WTC11 (cell line): Measurements from ENCODE around the gene SLC46A1. TPM values are rescaled to one million over a fixed set of nuclear protein-coding genes. Genes with fewer than 3 reads are reported as not detected.

Source experiments
- ATAC-seq: fragments of 200-7000 bp; cut with Tn5 transposase; 2 replicates; pipeline ENCODE4 v1.10.0; 2021; ENCODE audit warnings: mild to moderate bottlenecking, moderate library complexity
- CTCF ChIA-PET: fragments of 300-600 bp; sonication (Branson Sonifier 250); formaldehyde crosslinking; loops from one replicate; lab custom pipeline; 2021; ENCODE audit warnings: antibody characterized with exemption; lab: Charles Lee
- POLR2A ChIA-PET: fragments of 350-600 bp; sonication (Branson Sonifier 250); formaldehyde crosslinking; loops from one replicate; lab custom pipeline; 2021; ENCODE audit warnings: antibody characterized with exemption; lab: Charles Lee
- DNase-seq: peaks from one replicate; pipeline ENCODE4 v3.0.0; 2021; ENCODE audit warnings: low spot score
- H3K27ac Mint-ChIP-seq: 2 replicates; pipeline ENCODE4 v1.8.0; 2021; ENCODE audit warnings: mixed read lengths
- H3K27me3 Mint-ChIP-seq: 2 replicates; pipeline ENCODE4 v1.8.0; 2021; ENCODE audit warnings: low read depth, mild to moderate bottlenecking, moderate library complexity, mixed read lengths
- H3K36me3 Mint-ChIP-seq: 2 replicates; pipeline ENCODE4 v1.8.0; 2021; ENCODE audit warnings: mixed read lengths
- H3K4me1 Mint-ChIP-seq: 2 replicates; pipeline ENCODE4 v1.8.0; 2022; ENCODE audit warnings: mixed read lengths
- H3K4me3 Mint-ChIP-seq: 2 replicates; pipeline ENCODE4 v1.8.0; 2021; ENCODE audit warnings: mild to moderate bottlenecking, moderate library complexity, mixed read lengths
- H3K9me3 Mint-ChIP-seq: 2 replicates; pipeline ENCODE4 v1.8.0; 2021; ENCODE audit warnings: mixed read lengths
- ATF1 ChIP-seq: sonication (generic); formaldehyde crosslinking; IDR thresholded peaks from 2 replicates; pipeline ENCODE4 v1.8.1; 2023; ENCODE audit warnings: mild to moderate bottlenecking, moderate library complexity, missing genetic modification reagents
- EMX1 ChIP-seq: fragments of 250-450 bp; sonication (Bioruptor Pico); IDR thresholded peaks from 2 replicates; pipeline ENCODE4 v1.8.0; 2021; ENCODE audit warnings: mild to moderate bottlenecking
- ETV6 ChIP-seq: sonication (generic); formaldehyde crosslinking; IDR thresholded peaks from 2 replicates; pipeline ENCODE4 v1.8.1; 2022; ENCODE audit warnings: mild to moderate bottlenecking, missing genetic modification reagents
- GABPB1 ChIP-seq: sonication (generic); formaldehyde crosslinking; IDR thresholded peaks from 2 replicates; pipeline ENCODE4 v1.8.1; 2023; ENCODE audit warnings: mild to moderate bottlenecking, missing genetic modification reagents
- GRHL2 ChIP-seq: fragments of 250-450 bp; sonication (Bioruptor Pico); IDR thresholded peaks from 2 replicates; pipeline ENCODE4 v1.8.0; 2022; ENCODE audit warnings: mild to moderate bottlenecking, moderate library complexity; ENCODE audit not compliant: insufficient replicate concordance, severe bottlenecking
- IRF2 ChIP-seq: sonication (generic); formaldehyde crosslinking; IDR thresholded peaks from 2 replicates; pipeline ENCODE4 v1.8.0; 2022; ENCODE audit warnings: low read depth, missing genetic modification reagents, borderline replicate concordance
- MXD4 ChIP-seq: fragments of 250-450 bp; sonication (Bioruptor Pico); IDR thresholded peaks from 2 replicates; pipeline ENCODE4 v1.8.0; 2021; ENCODE audit warnings: mild to moderate bottlenecking, moderate library complexity, borderline replicate concordance
- NFATC4 ChIP-seq: fragments of 250-450 bp; sonication (Bioruptor Pico); IDR thresholded peaks from 2 replicates; pipeline ENCODE4 v1.9.0; 2021; ENCODE audit warnings: mild to moderate bottlenecking
- NFE2L1 ChIP-seq: sonication (generic); formaldehyde crosslinking; IDR thresholded peaks from 2 replicates; pipeline ENCODE4 v1.8.1; 2023; ENCODE audit warnings: missing genetic modification reagents
- SMAD3 ChIP-seq: sonication (generic); formaldehyde crosslinking; IDR thresholded peaks from 2 replicates; pipeline ENCODE4 v1.8.0; 2022; ENCODE audit warnings: missing genetic modification reagents, mild to moderate bottlenecking, borderline replicate concordance
- SMAD4 ChIP-seq: sonication (generic); formaldehyde crosslinking; IDR thresholded peaks from 2 replicates; pipeline ENCODE4 v1.8.0; 2022; ENCODE audit warnings: mild to moderate bottlenecking, missing genetic modification reagents
- ZNF317 ChIP-seq: sonication (generic); formaldehyde crosslinking; IDR thresholded peaks from 2 replicates; pipeline ENCODE4 v1.8.1; 2023; ENCODE audit warnings: low read depth, mild to moderate bottlenecking, moderate library complexity, missing genetic modification reagents, borderline replicate concordance
- total RNA-seq: library from RNA; stranded (reverse); gene quantifications from 3 replicates; pipeline ENCODE4 v1.2.3, GENCODE V29; 2021
- TF ChIP-seq, protein P1 (sequence below): fragments of 250-450 bp; sonication (Bioruptor Pico); IDR thresholded peaks from 2 replicates; pipeline ENCODE4 v2.1.2; 2022; ENCODE audit warnings: mild to moderate bottlenecking, moderate library complexity
- TF ChIP-seq, protein P2 (sequence below): sonication (generic); formaldehyde crosslinking; IDR thresholded peaks from 2 replicates; pipeline ENCODE4 v1.8.0; 2022; ENCODE audit warnings: missing genetic modification reagents
- TF ChIP-seq, protein P3 (sequence below): sonication (generic); formaldehyde crosslinking; IDR thresholded peaks from 2 replicates; pipeline ENCODE4 v1.8.0; 2022; ENCODE audit warnings: mild to moderate bottlenecking, missing genetic modification reagents
- TF ChIP-seq, protein P4 (sequence below): sonication (generic); formaldehyde crosslinking; IDR thresholded peaks from 2 replicates; pipeline ENCODE4 v1.8.1; 2023; ENCODE audit warnings: mild to moderate bottlenecking, missing genetic modification reagents, moderate library complexity

SLC46A1 gene
- total RNA-seq, 1 experiment from 2014 or later = 6.7 TPM

DNA sequence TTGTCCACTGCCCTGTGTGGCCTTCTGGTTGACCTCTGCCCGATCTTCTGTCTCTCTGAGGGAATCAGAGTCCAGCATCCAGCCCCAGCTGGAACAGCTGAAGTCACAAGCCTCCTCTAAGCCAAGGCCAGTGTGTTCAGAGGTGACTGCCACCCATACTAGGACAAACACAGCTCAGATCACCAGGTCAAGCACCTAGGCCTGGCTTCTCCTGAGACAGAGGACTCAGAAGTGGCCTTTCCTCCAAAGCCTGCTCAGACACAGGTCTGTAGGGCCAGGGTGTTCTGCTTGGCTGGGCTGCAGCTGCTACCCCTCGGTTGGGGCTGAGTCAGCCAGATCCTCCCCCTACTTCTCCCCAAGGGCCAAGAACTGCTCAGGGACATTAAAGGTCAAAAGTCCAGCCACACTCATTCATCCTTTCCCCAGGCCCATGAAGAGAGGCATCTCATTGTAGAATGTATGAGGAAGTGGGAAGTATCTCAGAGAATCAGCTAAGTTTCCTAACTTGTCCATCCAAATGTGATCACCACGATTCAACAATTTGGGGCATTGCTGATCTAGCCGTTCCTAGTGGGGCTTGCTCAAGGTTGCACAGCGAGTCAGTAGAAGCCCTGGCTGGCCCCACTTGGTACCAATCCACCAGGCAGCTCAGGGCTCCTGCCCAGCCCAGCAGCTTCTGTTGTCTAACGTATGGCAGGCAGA is 7.6 kb downstream of the SLC46A1 start (continued):
- TF ChIP-seq ETV6 (CRISPR knock-in tag) = no peak
- TF ChIP-seq SMAD3 (CRISPR knock-in tag) = no peak
- TF ChIP-seq, all 79 proteins: peak for 0

DNA sequence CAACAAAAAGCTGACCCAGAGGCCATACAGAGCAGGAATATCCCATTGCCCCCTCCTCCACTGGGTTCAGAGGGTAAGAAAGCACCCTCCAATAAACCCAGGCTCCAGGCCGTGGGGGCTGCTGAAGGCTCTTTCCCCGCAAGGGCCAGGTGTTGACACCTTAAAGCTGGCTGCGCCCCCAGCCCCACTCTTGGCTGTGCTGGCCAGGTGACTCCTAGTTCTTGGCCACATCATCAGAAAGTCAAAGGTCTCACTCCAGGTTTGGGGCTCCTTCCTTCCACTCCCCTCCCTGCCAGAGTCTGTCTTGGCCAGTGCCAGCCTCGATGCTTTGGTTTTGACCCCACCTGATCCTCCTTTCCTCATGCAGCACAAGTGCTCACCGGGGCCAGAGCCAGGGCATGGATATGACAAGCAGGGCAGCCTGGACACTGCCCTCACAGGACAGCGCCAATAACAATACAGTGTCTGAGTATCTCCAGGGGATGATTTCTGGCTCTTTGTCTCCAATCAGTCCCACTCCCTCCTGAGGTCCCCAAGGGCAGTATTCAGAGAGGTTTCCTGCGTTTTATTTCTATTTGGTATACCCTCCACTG is 8.2 kb downstream of the SLC46A1 start:
- POLR2A ChIA-PET = no interaction called here
- no peak for ATAC-seq
- H3K9me3 Mint-ChIP-seq = no peaks in the 10 kb centered on the region

DNA sequence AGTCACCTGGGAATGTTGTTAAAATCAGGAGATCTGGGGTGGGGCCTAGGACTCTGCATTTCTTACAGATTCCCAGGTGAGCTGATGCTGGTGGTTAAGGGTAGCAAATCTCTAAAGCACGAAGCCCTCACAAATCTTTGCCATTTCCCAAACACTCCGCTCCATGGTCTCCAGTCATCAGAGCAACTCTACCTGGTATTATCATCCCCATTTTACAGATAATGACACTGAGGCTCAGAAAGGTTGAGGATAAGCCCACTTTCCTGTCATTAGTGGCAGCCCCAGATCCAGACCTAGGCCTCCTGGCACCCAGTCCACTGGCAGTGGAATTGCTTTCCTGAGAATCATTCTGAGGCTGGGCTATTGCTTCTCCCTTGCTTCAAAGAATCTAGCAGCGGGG is 8.7 kb downstream of the SLC46A1 start:
- DNase-seq = no peak
- ATAC-seq = no peak
- 0 out of 2 replicates have a peak, but pooled peaks cover 3% of the 10 kb centered on the region for H3K36me3 Mint-ChIP-seq
- POLR2A ChIA-PET = interaction anchor here (0.6 kb wide), 1 partner anchor 446 kb away, joined by 3 read pairs; no protein-coding TSS in a partner anchor
- H3K9me3 Mint-ChIP-seq = no peaks in the 10 kb centered on the region
- H3K27me3 Mint-ChIP-seq = peaks cover 10% of the 10 kb centered on the region
- no peak overlapping the region for H3K27ac Mint-ChIP-seq
- CTCF ChIA-PET = interaction anchor here (1.3 to 2.3 kb wide), 4 partner anchors 8 to 31 kb away, joined by 5 to 11 read pairs (median 9); no protein-coding TSS in a partner anchor
- peaks cover 21% of the 10 kb centered on the region for H3K4me1 Mint-ChIP-seq
- TF ChIP-seq GABPB1 (no peak), EMX1 (no peak), MXD4 (no peak), NFE2L1 (no peak), ATF1 (no peak), SMAD4 (CRISPR knock-in tag) (no peak), IRF2 (no peak), GRHL2 (CRISPR knock-in tag) (no peak)
- TF ChIP-seq, protein P1, sequence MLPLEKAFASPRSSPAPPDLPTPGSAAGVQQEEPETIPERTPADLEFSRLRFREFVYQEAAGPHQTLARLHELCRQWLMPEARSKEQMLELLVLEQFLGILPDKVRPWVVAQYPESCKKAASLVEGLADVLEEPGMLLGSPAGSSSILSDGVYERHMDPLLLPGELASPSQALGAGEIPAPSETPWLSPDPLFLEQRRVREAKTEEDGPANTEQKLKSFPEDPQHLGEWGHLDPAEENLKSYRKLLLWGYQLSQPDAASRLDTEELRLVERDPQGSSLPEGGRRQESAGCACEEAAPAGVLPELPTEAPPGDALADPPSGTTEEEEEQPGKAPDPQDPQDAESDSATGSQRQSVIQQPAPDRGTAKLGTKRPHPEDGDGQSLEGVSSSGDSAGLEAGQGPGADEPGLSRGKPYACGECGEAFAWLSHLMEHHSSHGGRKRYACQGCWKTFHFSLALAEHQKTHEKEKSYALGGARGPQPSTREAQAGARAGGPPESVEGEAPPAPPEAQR = no peak
- TF ChIP-seq, protein P2, sequence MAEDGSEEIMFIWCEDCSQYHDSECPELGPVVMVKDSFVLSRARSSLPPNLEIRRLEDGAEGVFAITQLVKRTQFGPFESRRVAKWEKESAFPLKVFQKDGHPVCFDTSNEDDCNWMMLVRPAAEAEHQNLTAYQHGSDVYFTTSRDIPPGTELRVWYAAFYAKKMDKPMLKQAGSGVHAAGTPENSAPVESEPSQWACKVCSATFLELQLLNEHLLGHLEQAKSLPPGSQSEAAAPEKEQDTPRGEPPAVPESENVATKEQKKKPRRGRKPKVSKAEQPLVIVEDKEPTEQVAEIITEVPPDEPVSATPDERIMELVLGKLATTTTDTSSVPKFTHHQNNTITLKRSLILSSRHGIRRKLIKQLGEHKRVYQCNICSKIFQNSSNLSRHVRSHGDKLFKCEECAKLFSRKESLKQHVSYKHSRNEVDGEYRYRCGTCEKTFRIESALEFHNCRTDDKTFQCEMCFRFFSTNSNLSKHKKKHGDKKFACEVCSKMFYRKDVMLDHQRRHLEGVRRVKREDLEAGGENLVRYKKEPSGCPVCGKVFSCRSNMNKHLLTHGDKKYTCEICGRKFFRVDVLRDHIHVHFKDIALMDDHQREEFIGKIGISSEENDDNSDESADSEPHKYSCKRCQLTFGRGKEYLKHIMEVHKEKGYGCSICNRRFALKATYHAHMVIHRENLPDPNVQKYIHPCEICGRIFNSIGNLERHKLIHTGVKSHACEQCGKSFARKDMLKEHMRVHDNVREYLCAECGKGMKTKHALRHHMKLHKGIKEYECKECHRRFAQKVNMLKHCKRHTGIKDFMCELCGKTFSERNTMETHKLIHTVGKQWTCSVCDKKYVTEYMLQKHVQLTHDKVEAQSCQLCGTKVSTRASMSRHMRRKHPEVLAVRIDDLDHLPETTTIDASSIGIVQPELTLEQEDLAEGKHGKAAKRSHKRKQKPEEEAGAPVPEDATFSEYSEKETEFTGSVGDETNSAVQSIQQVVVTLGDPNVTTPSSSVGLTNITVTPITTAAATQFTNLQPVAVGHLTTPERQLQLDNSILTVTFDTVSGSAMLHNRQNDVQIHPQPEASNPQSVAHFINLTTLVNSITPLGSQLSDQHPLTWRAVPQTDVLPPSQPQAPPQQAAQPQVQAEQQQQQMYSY (CRISPR knock-in tag) = no peak
- TF ChIP-seq, protein P3, sequence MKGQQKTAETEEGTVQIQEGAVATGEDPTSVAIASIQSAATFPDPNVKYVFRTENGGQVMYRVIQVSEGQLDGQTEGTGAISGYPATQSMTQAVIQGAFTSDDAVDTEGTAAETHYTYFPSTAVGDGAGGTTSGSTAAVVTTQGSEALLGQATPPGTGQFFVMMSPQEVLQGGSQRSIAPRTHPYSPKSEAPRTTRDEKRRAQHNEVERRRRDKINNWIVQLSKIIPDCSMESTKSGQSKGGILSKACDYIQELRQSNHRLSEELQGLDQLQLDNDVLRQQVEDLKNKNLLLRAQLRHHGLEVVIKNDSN (CRISPR knock-in tag) = no peak
- TF ChIP-seq, protein P4, sequence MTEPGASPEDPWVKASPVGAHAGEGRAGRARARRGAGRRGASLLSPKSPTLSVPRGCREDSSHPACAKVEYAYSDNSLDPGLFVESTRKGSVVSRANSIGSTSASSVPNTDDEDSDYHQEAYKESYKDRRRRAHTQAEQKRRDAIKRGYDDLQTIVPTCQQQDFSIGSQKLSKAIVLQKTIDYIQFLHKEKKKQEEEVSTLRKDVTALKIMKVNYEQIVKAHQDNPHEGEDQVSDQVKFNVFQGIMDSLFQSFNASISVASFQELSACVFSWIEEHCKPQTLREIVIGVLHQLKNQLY (CRISPR knock-in tag) = no peak
- H3K4me3 Mint-ChIP-seq = no peak overlapping the region

More for the DNA sequence above, 8.2 kb downstream of the SLC46A1 start:
- TF ChIP-seq EMX1 (no peak), ZNF317 (CRISPR knock-in tag) (no peak), NFATC4 (CRISPR knock-in tag) (no peak)
- TF ChIP-seq, protein P3 (CRISPR knock-in tag) = no peak
- TF ChIP-seq, protein P2 (CRISPR knock-in tag) = no peak
- peaks cover 13% of the 10 kb centered on the region for H3K27me3 Mint-ChIP-seq
- peaks cover 21% of the 10 kb centered on the region for H3K4me1 Mint-ChIP-seq
- no peak overlapping the region for H3K27ac Mint-ChIP-seq
- 0 out of 2 replicates have a peak, but pooled peaks cover 3% of the 10 kb centered on the region for H3K36me3 Mint-ChIP-seq
- CTCF ChIA-PET = interaction anchor here (1.1 to 2.3 kb wide), 3 partner anchors 16 to 28 kb away, joined by 3 to 11 read pairs (median 10); no protein-coding TSS in a partner anchor
- H3K4me3 Mint-ChIP-seq = no peak overlapping the region
- no peak for DNase-seq
